ENCODE results near the gene ODC1. TPM values are rescaled to one million over a fixed set of nuclear protein-coding genes. Genes with fewer than 3 reads are reported as not detected.

The ODC1 gene
- total RNA-seq, 1 experiment from 2014 or later: 231 TPM

DNA sequence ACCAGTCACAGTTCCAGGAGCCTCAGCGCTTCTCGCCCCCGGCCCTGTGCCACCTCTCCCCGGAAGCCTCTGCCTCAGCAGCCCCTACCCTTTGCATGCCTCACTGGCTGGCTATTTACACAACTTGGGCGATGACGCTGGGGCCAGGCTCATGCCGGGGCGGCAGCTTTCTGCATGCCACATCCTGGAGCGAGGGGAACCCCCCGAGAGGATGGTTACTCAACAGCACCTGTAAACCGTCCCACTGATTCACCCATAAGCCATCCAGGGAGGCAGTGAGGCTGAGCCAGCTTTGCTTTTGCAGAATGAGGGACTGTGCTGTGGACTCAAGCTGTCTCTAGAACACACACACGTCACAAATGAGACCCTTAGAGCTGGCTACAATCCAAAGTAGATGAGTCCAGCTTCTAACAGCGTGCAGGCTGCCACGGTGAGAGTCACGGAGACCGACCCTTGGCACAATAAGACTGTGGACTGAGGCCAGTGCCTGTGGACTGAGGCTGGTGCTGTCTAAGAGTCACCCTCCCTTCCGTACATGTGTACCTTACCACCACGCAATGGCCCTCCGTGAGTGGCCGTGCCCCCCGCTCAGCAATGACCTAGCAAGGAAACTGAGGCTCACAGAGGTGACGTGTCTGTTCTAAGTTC lies 45.6 kb upstream of the ODC1 start:
- Histone ChIP-seq H3K27me3 (ENCODE audit: insufficient read depth, low read length) (no peaks in the 10 kb centered on the region; the same call in 1 of the 2 replicates), H3K79me2 (ENCODE audit: insufficient read depth, low read length) (no peaks in the 10 kb centered on the region), H2AFZ (ENCODE audit: low read depth, low read length, poor library complexity, severe bottlenecking) (no peak overlapping the region), H3K9me2 (ENCODE audit: insufficient read depth) (no peaks in the 10 kb centered on the region), H3K9ac (ENCODE audit: low read length) (no peak overlapping the region), H4K20me1 (ENCODE audit: insufficient read depth) (no peaks in the 10 kb centered on the region), H3K4me2 (ENCODE audit: low read length) (no peak overlapping the region), H3K9me3 (ENCODE audit: control insufficient read depth in 1 of 2, insufficient read depth in 1 of 2, low read depth in 1 of 2, low read length in 2 of 2) (no peaks in the 10 kb centered on the region), H3K4me1 (ENCODE audit: control insufficient read depth in 1 of 2, insufficient read depth in 2 of 2, low read length in 2 of 2) (peaks cover 9 to 18% of the 10 kb centered on the region in 2 experiments), H3K27ac (ENCODE audit: low read depth, low read length) (no peak overlapping the region), H3K4me3 (replicated peaks in 1 of 2; ENCODE audit: low read depth in 1 of 2, low read length in 2 of 2) (no peak overlapping the region), H3K36me3 (ENCODE audit: control insufficient read depth in 1 of 2, insufficient read depth in 2 of 2, low read length in 2 of 2) (no peaks in the 10 kb centered on the region)
- ATAC-seq (no peak), DNase-seq (ENCODE audit: low read depth, low spot score) (no peak)
- intact Hi-C loops (cut with micrococcal nuclease): no loop called here
- no TSS peak for BruUV-seq (replicated peaks)
- TF ChIP-seq SRF (IDR thresholded peaks at IDR 0.05; ENCODE audit: low read depth) (no peak), SIN3A (IDR thresholded peaks at IDR 0.05; ENCODE audit: low read depth) (no peak), EZH2phosphoT487 (IDR thresholded peaks at IDR 0.05; ENCODE audit: borderline replicate concordance) (no peak), POLR2A (IDR thresholded peaks at IDR 0.05; ENCODE audit: borderline replicate concordance, extremely low read depth, insufficient read depth, insufficient read length) (no peak)
- TF ChIP-seq, protein P1, sequence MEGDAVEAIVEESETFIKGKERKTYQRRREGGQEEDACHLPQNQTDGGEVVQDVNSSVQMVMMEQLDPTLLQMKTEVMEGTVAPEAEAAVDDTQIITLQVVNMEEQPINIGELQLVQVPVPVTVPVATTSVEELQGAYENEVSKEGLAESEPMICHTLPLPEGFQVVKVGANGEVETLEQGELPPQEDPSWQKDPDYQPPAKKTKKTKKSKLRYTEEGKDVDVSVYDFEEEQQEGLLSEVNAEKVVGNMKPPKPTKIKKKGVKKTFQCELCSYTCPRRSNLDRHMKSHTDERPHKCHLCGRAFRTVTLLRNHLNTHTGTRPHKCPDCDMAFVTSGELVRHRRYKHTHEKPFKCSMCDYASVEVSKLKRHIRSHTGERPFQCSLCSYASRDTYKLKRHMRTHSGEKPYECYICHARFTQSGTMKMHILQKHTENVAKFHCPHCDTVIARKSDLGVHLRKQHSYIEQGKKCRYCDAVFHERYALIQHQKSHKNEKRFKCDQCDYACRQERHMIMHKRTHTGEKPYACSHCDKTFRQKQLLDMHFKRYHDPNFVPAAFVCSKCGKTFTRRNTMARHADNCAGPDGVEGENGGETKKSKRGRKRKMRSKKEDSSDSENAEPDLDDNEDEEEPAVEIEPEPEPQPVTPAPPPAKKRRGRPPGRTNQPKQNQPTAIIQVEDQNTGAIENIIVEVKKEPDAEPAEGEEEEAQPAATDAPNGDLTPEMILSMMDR (IDR thresholded peaks at IDR 0.05 in 2 of 3, conservative IDR thresholded peaks at IDR 0.05 in 1 of 3; ENCODE audit: borderline replicate concordance in 1 of 3, insufficient read depth in 1 of 3, low read depth in 2 of 3, low read length in 2 of 3): no peak
- RAD21 ChIA-PET (ENCODE audit: low non-redundant PET in 1 of 2, low total read pairs in 2 of 2, uncharacterized antibody in 2 of 2, unreplicated experiment in 2 of 2): no interaction called here
- POLR2A ChIA-PET: no interaction called here
- CTCF ChIA-PET: no interaction called here

DNA sequence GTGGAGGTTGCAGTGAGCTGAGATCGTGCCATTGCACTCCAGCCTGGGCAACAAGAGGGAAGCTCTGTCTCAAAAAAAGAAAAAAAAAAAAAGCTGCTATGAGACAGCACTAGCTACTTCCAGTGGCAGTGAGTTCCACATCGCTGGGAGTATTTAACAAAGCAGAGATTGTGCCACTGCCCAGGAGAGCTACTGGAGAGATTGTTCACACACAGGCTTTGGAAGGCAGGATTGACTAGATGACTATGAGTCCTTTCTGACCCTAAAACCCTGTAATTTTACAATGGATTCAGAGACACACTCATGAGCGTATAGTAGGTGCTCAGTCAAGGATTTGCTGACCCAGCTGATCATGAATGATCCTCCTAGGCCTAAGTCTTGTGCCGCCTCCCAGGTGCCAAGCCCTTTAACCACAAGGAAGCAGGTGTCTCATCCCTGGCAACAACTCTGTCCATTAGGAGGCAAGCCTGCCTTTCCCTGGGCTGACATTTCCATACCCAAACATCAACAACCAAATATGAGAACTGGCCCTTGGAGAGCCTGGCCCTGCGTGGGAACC lies 45.0 kb upstream of the ODC1 start:
- Histone ChIP-seq H3K9ac (ENCODE audit: low read length) (no peak overlapping the region), H3K4me3 (replicated peaks in 1 of 2; ENCODE audit: low read depth in 1 of 2, low read length in 2 of 2) (no peak overlapping the region), H4K20me1 (ENCODE audit: insufficient read depth) (no peaks in the 10 kb centered on the region), H2AFZ (ENCODE audit: low read depth, low read length, poor library complexity, severe bottlenecking) (no peak overlapping the region), H3K9me2 (ENCODE audit: insufficient read depth) (no peaks in the 10 kb centered on the region), H3K9me3 (ENCODE audit: control insufficient read depth in 1 of 2, insufficient read depth in 1 of 2, low read depth in 1 of 2, low read length in 2 of 2) (no peaks in the 10 kb centered on the region), H3K79me2 (ENCODE audit: insufficient read depth, low read length) (no peaks in the 10 kb centered on the region), H3K27ac (ENCODE audit: low read depth, low read length) (no peak overlapping the region), H3K4me2 (ENCODE audit: low read length) (no peak overlapping the region), H3K36me3 (ENCODE audit: control insufficient read depth in 1 of 2, insufficient read depth in 2 of 2, low read length in 2 of 2) (no peaks in the 10 kb centered on the region), H3K4me1 (ENCODE audit: control insufficient read depth in 1 of 2, insufficient read depth in 2 of 2, low read length in 2 of 2) (peaks cover 8 to 16% of the 10 kb centered on the region in 2 experiments), H3K27me3 (ENCODE audit: insufficient read depth, low read length) (no peaks in the 10 kb centered on the region; the same call in 1 of the 2 replicates)
- BruUV-seq (replicated peaks): no TSS peak
- intact Hi-C loops (cut with micrococcal nuclease): no loop called here
- TF ChIP-seq, protein P2, sequence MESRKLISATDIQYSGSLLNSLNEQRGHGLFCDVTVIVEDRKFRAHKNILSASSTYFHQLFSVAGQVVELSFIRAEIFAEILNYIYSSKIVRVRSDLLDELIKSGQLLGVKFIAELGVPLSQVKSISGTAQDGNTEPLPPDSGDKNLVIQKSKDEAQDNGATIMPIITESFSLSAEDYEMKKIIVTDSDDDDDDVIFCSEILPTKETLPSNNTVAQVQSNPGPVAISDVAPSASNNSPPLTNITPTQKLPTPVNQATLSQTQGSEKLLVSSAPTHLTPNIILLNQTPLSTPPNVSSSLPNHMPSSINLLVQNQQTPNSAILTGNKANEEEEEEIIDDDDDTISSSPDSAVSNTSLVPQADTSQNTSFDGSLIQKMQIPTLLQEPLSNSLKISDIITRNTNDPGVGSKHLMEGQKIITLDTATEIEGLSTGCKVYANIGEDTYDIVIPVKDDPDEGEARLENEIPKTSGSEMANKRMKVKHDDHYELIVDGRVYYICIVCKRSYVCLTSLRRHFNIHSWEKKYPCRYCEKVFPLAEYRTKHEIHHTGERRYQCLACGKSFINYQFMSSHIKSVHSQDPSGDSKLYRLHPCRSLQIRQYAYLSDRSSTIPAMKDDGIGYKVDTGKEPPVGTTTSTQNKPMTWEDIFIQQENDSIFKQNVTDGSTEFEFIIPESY (IDR thresholded peaks at IDR 0.05; ENCODE audit: extremely low read depth, insufficient replicate concordance, low read length): no peak
- TF ChIP-seq ZNF274 (IDR thresholded peaks at IDR 0.05; ENCODE audit: low read depth, low read length): no peak
- no peak for TF ChIP-seq EZH2 (IDR thresholded peaks at IDR 0.05)
- no peak for TF ChIP-seq SIN3A (IDR thresholded peaks at IDR 0.05; ENCODE audit: low read depth)
- no peak for TF ChIP-seq YY1 (IDR thresholded peaks at IDR 0.05; ENCODE audit: extremely low read depth, insufficient replicate concordance, low read depth, low read length)
- CTCF ChIA-PET: no interaction called here
- POLR2A ChIA-PET: no interaction called here
- DNase-seq (ENCODE audit: low read depth, low spot score) (no peak), ATAC-seq (no peak)
- RAD21 ChIA-PET (ENCODE audit: low non-redundant PET in 1 of 2, low total read pairs in 2 of 2, uncharacterized antibody in 2 of 2, unreplicated experiment in 2 of 2): no interaction called here
